ENCODE data around the gene EPM2A. TPM values are rescaled to one million over a fixed set of nuclear protein-coding genes. Genes with fewer than 3 reads are reported as not detected.
"Not testable (repeated sequence)": the region's sequence is repeated elsewhere in the genome, so short reads cannot be mapped to it uniquely, and the experiment has no call there.

The EPM2A gene
- total RNA-seq, 1 donor from 2014 or later, result 8.6 TPM

DNA sequence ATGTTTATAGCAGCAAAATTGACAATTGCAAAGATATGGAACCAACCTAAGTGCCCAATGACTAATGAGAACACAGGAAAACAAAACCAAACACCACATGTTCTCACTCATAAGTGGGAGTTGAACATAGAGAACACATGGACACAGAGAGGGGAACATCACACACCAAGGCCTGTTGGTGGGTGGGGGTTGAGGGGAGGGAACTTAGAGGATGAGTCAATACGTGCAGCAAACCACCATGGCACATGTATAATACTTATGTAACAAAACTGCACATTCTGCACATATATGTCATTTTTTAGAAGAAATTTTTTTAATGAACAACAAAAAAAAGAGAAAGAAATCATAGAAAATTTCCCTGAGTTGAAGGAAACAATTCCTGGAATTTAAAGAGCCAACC lies 3.9 kb downstream of the EPM2A start:
- DNase-seq (ENCODE audit: low spot score) (no peak), ATAC-seq (no peak)

DNA sequence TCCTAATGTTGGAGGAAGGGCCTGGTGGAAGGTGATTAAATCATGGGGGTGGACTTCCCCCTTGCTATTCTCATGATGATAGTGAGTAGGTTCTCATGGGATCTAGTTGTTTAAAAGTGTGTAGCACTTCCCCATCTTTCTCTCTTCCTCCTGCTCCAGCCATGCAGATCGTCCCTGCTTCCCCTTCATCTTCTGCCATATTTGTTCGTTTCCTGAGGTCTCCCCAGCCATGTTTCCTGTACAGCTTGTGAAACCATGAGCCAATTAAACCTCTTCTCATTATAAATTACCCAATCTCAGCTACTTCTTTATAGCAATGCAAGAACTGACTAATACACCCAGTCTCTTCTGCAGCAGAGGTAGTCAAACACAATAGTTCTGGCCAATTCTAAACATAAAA lies 5.4 kb downstream of the EPM2A start:
- DNase-seq (ENCODE audit: low spot score), result no peak
- ATAC-seq, result no peak

DNA sequence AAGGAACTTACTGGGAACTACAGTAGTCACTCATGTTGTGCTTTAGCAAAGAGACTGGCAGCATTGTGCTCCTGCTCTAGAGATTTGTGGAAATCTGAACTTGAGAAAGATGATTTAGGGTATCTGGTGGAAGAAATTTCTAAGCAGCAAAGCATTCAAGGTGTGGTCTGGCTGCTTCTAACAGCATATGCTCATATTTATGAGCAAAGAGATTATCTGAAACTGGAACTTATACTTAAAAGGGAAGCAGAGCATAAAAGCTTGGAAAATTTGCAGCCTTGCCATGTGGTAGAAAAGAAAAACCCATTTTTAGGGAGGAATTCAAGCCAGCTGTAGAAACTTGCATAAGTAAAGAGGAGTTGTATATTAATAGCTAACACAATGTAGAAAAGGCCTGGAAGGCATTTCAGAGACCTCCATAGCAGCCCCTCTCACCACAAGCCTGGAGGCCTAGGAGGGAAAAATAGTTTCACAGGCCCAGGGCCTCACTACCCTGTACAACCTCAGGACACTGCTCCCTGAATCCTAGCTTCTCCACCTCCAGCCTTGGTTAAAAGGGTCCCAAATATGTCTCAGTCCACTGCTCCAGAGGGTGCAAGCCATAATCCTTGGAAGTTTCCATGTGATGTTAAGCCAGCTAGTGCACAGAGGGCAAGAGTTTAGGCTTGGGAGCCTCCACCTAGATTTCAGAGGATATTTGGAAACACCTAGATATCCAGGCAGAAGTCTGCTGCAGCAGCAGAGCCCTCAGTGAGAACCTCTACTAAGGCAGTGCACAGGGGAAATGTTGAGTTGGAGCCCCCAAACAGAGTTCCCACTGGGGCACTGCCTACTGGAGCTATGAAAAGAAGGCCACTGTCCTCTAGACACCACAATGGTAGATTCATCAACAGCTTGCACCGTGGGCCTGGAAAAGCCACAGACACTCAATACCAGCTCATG lies 6.6 kb downstream of the EPM2A start:
- ATAC-seq (no peak), DNase-seq (ENCODE audit: low spot score) (no peak)

- DNase-seq (ENCODE audit: low spot score), result no peak
- no peak for ATAC-seq
These were observed 7.4 kb downstream of the EPM2A start for GRCh38 chr6:145727817-145728388.

DNA sequence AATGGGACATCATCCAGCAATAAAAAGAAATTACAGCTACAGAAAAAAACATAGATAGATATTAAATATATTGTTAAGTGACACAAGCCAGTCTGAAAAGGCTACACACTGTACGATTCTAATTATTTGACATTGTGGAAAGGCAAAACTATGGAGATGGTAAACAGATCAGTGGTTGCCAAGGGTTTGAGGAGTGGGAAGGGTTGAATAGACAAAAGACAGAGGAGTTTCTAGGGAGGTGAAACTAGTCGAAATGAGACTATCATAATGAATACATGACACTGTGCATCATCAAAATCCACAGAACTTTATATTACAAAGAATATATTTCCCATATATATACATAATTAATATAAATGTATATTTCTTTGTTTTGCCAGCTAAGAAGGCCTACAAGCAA lies 9.8 kb downstream of the EPM2A start:
- no peak for DNase-seq (ENCODE audit: low spot score)
- no peak for ATAC-seq

DNA sequence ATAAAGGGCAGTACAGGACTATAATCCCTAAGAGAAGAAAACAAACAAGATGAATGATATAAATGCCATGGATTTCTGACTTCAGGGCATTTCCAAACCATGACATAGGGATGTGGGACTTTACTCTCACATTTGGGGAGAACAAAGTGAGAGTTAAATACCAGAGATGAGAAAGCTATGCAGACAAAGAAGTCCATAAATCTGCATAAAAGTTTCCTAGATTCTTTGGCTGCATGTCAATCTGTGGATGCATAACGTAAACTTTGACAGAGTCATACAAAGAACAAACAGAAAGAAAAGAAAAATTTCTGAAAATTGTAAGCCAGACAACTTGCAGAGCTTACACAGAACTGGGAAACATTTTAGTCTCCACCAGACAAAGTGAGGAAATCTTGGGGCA lies 11.7 kb downstream of the EPM2A start:
- ATAC-seq, result no peak
- no peak for DNase-seq (ENCODE audit: low spot score)

DNA sequence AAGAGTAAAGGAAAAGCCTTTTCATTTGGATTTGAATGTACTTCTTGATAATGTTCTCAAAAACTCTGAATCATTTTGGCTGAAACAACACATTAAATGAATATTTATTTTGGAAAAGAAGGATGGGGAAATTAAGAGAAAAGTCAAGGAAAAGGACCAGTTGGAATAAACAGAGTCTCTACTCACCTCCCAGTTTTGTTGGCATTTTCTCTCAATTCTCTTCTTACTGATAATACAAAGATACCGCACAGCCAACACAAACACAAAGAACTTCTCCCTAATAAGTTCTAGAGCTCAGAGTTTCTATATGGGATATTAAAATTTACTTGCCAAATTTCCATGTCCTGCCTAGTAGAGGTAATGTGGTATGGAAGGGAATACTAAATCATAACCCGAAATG lies 13.1 kb downstream of the EPM2A start:
- DNase-seq (ENCODE audit: low spot score), result no peak
- ATAC-seq, result no peak

- no peak for ATAC-seq
These were observed 14.2 kb downstream of the EPM2A start for GRCh38 chr6:145721144-145721543.

DNA sequence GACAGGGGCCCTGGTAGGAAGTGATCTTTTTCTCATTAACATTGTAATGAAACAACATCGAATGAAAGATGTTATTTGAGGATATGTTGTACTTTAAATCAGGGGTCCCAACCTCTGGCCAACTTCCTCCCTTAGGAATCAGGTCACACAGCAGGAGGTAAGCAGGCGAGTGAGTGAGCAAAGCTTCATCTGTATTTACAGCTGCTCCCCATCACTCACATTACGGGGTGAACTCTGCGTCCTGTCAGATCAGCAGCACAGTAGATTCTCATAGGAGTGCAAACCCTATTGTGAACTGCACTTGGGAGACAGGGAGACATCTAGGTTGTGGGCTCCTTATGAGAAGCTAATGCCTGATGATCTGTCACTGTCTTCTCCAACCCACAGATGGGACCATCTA lies 19.9 kb downstream of the EPM2A start:
- DNase-seq (ENCODE audit: low spot score) (no peak), ATAC-seq (no peak)

More at GRCh38 chr6:145721144-145721543, 14.2 kb downstream of the EPM2A start:
- DNase-seq (ENCODE audit: low spot score), result no peak

DNA sequence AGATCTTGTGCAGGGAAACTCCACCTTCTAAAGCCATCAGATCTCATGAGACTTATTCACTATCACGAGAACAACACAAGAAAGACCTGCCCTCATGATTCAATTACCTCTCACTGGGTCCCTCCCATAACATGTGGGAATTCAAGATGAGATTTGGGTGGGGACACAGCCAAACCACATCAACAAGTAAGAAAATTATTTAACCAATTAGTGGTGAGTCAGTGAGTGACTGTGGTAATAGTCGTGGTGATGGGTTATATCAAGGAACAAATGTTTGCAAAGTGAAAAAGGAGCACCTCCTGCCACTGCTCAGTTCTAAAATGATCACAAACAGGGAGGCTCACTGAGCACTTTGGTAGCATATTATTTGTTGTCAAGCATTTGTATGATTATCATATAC lies 20.6 kb downstream of the EPM2A start:
- ATAC-seq (no peak), DNase-seq (ENCODE audit: low spot score) (no peak)

- DNase-seq (ENCODE audit: low spot score) (no peak), ATAC-seq (no peak)
These were observed 21.5 kb downstream of the EPM2A start for GRCh38 chr6:145713773-145714172.

DNA sequence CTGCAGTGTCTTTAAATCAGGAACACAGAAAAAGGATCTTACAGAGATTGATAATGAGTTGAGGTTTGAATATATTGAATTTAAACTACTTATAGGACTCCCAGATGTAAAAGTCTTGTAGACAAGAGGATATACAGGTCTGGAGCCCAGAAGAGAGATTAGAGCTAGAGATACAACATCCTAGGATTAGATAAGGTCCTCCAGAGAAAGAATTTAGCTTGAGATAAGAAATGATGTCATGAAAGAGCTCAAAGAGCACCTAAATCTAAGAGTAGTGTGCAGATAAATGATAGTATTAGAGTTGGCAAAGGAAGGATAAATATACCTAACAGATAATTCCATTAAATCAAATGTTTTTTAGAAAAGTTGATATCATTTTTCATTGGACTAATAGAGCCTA lies 23.9 kb downstream of the EPM2A start:
- no peak for DNase-seq (ENCODE audit: low spot score)
- ATAC-seq, result no peak

DNA sequence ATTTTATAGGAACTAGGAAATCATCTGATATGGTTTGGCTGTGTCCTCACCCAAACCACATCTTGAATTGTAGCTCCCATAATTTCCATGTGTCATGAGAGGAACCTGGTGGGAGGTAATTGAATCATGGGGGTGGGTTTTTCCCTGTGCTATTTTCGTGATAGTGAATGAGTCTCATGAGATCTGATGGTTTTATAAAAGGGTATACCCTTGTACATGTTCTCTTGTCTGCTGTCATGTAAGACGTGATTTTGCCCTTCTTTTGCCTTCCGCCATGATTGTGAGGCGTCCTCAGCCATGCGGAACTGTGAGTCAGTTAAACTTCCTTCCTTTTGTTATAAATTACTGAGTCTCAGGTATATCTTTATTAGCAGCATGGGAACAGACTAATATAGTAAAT lies 27.9 kb downstream of the EPM2A start:
- ATAC-seq, result no peak
- no peak for DNase-seq (ENCODE audit: low spot score)

DNA sequence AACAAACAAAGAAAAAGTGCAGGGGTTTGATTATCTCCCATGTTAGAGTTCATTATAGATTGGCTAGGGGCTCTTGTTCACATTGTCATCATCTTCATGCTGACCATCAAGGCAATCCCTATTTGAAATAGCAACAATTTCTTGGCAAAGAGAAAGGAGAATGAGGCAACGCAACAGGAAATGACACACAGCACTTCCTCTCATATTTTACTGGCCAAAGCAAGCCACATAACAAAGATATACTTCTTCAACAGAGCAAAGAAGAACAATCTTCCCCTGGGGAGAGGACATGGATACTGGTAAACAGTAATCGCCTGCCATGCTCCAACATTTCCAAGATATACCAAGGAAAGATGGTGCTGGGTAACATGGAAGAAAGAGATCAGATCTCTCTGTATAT lies 29.8 kb downstream of the EPM2A start:
- DNase-seq (ENCODE audit: low spot score) (no peak), ATAC-seq (no peak)

- peak; percentile 38 for ATAC-seq
These were observed 31.1 kb downstream of the EPM2A start for GRCh38 chr6:145704143-145704781.

DNA sequence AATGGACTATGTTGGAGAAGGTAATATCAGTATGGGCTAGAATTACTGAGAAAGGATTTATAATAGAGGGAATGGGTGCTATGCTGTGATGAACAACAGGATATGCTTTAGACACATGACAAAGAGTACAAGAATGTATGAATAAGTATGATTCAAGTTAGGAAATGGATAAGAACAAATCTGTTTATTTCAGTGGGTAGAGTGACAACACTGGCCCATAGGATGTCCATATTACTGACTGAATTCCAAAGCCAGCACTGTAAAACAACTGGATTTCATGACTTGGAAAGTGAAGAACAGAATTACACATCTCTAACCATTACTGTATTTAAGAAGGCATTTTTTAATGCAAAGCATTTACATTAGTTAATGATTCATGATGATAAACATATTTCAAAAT lies 35.9 kb downstream of the EPM2A start:
- DNase-seq (ENCODE audit: low spot score) (no peak), ATAC-seq (no peak)

More at GRCh38 chr6:145704143-145704781, 31.1 kb downstream of the EPM2A start:
- no peak for DNase-seq (ENCODE audit: low spot score)

- DNase-seq (ENCODE audit: low spot score); ATAC-seq: not testable (repeated sequence)
These were observed 37.9 kb downstream of the EPM2A start for GRCh38 chr6:145697401-145697800.

- no peak for ATAC-seq
These were observed 41.1 kb downstream of the EPM2A start for GRCh38 chr6:145694083-145694737.

GRCh38 chr6:145690969-145691368 lies 44.4 kb downstream of the EPM2A start:
- no peak for ATAC-seq

More at GRCh38 chr6:145694083-145694737, 41.1 kb downstream of the EPM2A start:
- no peak for DNase-seq (ENCODE audit: low spot score)

DNA sequence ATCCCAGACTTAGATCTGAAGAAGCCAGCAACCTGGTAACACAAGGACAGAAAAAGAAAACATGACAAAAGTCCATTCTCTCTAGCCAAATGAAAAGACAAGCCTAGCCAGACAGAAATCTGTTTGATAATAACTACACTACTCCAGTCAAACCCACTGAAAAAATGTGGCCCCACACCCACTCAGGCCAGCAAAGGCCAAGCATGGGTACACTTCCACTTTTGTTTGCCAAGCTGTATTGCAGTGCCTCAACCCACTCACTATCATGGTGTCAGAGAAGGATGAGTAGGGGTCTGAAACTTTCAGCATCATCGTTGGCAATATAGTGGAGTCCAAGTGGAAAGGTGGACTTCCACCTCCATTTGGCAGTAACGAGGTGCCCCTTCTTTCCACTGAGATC lies 45.8 kb downstream of the EPM2A start:
- ATAC-seq (no peak), DNase-seq (ENCODE audit: low spot score) (no peak)

More at GRCh38 chr6:145690969-145691368, 44.4 kb downstream of the EPM2A start:
- DNase-seq (ENCODE audit: low spot score), result no peak

DNA sequence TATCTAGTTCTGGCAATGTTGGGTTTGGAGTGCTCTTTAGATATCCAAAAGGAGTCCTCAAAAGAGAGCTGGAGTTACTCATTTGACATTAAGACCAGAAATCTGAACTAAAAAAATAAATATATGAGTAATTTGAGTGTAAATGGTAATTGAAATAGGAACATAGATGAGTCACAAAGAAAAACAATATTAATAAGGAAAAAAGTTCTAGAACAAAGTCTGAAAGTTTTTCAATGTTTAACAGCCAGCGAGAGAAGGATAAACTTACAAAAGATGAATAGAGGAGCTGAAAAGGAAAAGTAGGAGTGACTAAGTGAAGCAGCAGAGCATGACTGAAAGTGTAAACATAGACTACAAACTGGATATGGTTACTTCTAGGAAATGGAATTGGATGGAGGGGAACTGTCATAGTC lies 46.8 kb downstream of the EPM2A start:
- DNase-seq (ENCODE audit: low spot score) (no peak), ATAC-seq (no peak)
